NCI-H460 (cell line): ENCODE results near the gene TSKU. TPM values are rescaled to one million over a fixed set of nuclear protein-coding genes. Genes with fewer than 3 reads are reported as not detected.
A peak's percentile ranks its signal among the peaks of the same experiment; 100 is the strongest.

Experiments
- DNase-seq: peaks from one replicate; pipeline ENCODE4 v3.0.0-alpha.2; 2016; ENCODE audit warnings: low read depth; ENCODE audit errors: extremely low read depth
- polyA plus RNA-seq: library from polyadenylated mRNA; depleted of rRNA; stranded (reverse); fragments of >200 nt; gene quantifications from 2 replicates; pipeline ENCODE4 v1.2.3, GENCODE V29; 2014; cell fraction: nucleus; rRNA removed
- total RNA-seq: library from RNA; depleted of rRNA; stranded (reverse); fragments of >200 nt; shearing (Covaris generic); gene quantifications from 2 replicates; pipeline ENCODE4 v1.2.3, GENCODE V29; 2014; rRNA removed

Gene TSKU
- total RNA-seq = 92.3 and 103 TPM in 2 replicates
- polyA plus RNA-seq = 70.1 and 82.8 TPM in 2 replicates

- no peak for DNase-seq
These were observed at the start of gene TSKU for GRCh38 chr11:76783294-76783895. Gene TSKU (plus strand): TSS chr11:76783356. CDS start chr11:76795617, 12,261 bp downstream.

GRCh38 chr11:76733906-76734305 lies 49.2 kb upstream of the TSKU start:
- DNase-seq = peak; percentile 87

GRCh38 chr11:76734456-76735420 lies 48.4 kb upstream of the TSKU start:
- no peak for DNase-seq

GRCh38 chr11:76735841-76736240 lies 47.3 kb upstream of the TSKU start:
- no peak for DNase-seq

GRCh38 chr11:76736266-76736665 lies 46.9 kb upstream of the TSKU start:
- DNase-seq = no peak

- no peak for DNase-seq
These were observed 46.2 kb upstream of the TSKU start for GRCh38 chr11:76736773-76737495.

GRCh38 chr11:76738618-76739240 lies 44.4 kb upstream of the TSKU start:
- DNase-seq = no peak

GRCh38 chr11:76739798-76740197 lies 43.4 kb upstream of the TSKU start:
- no peak for DNase-seq

- DNase-seq = no peak
These were observed 42.4 kb upstream of the TSKU start for GRCh38 chr11:76740772-76741171.

- no peak for DNase-seq
These were observed 40.3 kb upstream of the TSKU start for GRCh38 chr11:76742902-76743301.

- no peak for DNase-seq
These were observed 38.7 kb upstream of the TSKU start for GRCh38 chr11:76744186-76745043.

GRCh38 chr11:76745044-76745376 lies 38.1 kb upstream of the TSKU start:
- no peak for DNase-seq

GRCh38 chr11:76745561-76746207 lies 37.5 kb upstream of the TSKU start:
- DNase-seq = no peak

- no peak for DNase-seq
These were observed 35.8 kb upstream of the TSKU start for GRCh38 chr11:76747153-76747914.

- DNase-seq = no peak
These were observed 35.0 kb upstream of the TSKU start for GRCh38 chr11:76747915-76748860.

GRCh38 chr11:76748948-76749347 lies 34.2 kb upstream of the TSKU start:
- no peak for DNase-seq

- DNase-seq = no peak
These were observed 33.1 kb upstream of the TSKU start for GRCh38 chr11:76750067-76750466.
